HepG2 (cell line): Measurements from ENCODE around the gene TNFRSF13B. TPM values are rescaled to one million over a fixed set of nuclear protein-coding genes. Genes with fewer than 3 reads are reported as not detected.

Experiments
- AHR ChIP-seq: IDR thresholded peaks from 2 replicates; pipeline ENCODE4 v1.6.1; 2018; ENCODE audit warnings: missing genetic modification reagents, missing compliant biosample characterization
- CHCHD3 ChIP-seq: sonication (generic); formaldehyde crosslinking; IDR thresholded peaks from 2 replicates; pipeline ENCODE4 v1.8.0; 2022; ENCODE audit warnings: mild to moderate bottlenecking, missing genetic modification reagents, moderate library complexity
- ETV6 ChIP-seq: sonication (generic); formaldehyde crosslinking; conservative IDR thresholded peaks from 2 replicates; pipeline ENCODE4 v1.4.0; 2020; ENCODE audit warnings: missing genetic modification reagents
- FOXC1 ChIP-seq: sonication (generic); formaldehyde crosslinking; IDR thresholded peaks from 2 replicates; pipeline ENCODE4 v1.8.0; 2022; ENCODE audit warnings: mild to moderate bottlenecking, missing genetic modification reagents, borderline replicate concordance
- GTF2F1 ChIP-seq: fragments of 150-350 bp; IDR thresholded peaks from 2 replicates; pipeline ENCODE4 v1.6.1; 2014; ENCODE audit warnings: low read length
- GTF3A ChIP-seq: sonication (generic); formaldehyde crosslinking; conservative IDR thresholded peaks from 2 replicates; pipeline ENCODE4 v1.4.0; 2020; ENCODE audit warnings: mild to moderate bottlenecking, missing genetic modification reagents
- HMG20A ChIP-seq: IDR thresholded peaks from 2 replicates; pipeline ENCODE4 v1.6.1; 2016; ENCODE audit warnings: borderline replicate concordance
- HNF1A ChIP-seq, 2 experiments: sonication (generic) in 1 of 2; formaldehyde crosslinking in 1 of 2; IDR thresholded peaks; 2 replicates each; pipeline versions ENCODE4 v1.4.0 to v1.6.1; 2016 to 2020; ENCODE audit warnings: borderline replicate concordance in 1 of 2, low read depth in 1 of 2, mild to moderate bottlenecking in 1 of 2, missing genetic modification reagents in 1 of 2
- MATR3 ChIP-seq: sonication (generic); formaldehyde crosslinking; IDR thresholded peaks from 2 replicates; pipeline ENCODE4 v1.4.0; 2020; ENCODE audit warnings: missing genetic modification reagents
- MTA1 ChIP-seq: sonication (generic); formaldehyde crosslinking; IDR thresholded peaks from 2 replicates; pipeline ENCODE4 v1.4.0; 2020; ENCODE audit warnings: missing genetic modification reagents, mild to moderate bottlenecking, borderline replicate concordance
- NFKB2 ChIP-seq: sonication (generic); formaldehyde crosslinking; IDR thresholded peaks from 2 replicates; pipeline ENCODE4 v1.4.0; 2020; ENCODE audit warnings: missing genetic modification reagents, borderline replicate concordance
- NFYB ChIP-seq: sonication (generic); formaldehyde crosslinking; IDR thresholded peaks from 2 replicates; pipeline ENCODE4 v1.4.0; 2020; ENCODE audit warnings: missing genetic modification reagents
- PAXIP1 ChIP-seq: sonication (generic); formaldehyde crosslinking; conservative IDR thresholded peaks from 2 replicates; pipeline ENCODE4 v1.4.0; 2020; ENCODE audit warnings: mild to moderate bottlenecking, missing genetic modification reagents, moderate library complexity
- POLR2AphosphoS5 ChIP-seq: IDR thresholded peaks from 2 replicates; pipeline ENCODE4 v1.6.1; 2012; ENCODE audit warnings: low read depth, low read length
- RFX1 ChIP-seq: fragments of 450-650 bp; IDR thresholded peaks from 2 replicates; pipeline ENCODE4 v1.6.1; 2017
- SIN3A ChIP-seq: IDR thresholded peaks from 2 replicates; pipeline ENCODE4 v1.6.1; 2011; ENCODE audit warnings: low read depth, mild to moderate bottlenecking, control low read depth, low read length, borderline replicate concordance
- SMAD1 ChIP-seq: sonication (generic); formaldehyde crosslinking; IDR thresholded peaks from 2 replicates; pipeline ENCODE4 v1.4.0; 2020; ENCODE audit warnings: missing genetic modification reagents, low read depth, mild to moderate bottlenecking, borderline replicate concordance
- ZFP37 ChIP-seq: sonication (generic); formaldehyde crosslinking; IDR thresholded peaks from 2 replicates; pipeline ENCODE4 v1.4.0; 2020; ENCODE audit warnings: missing genetic modification reagents, borderline replicate concordance
- ZFP82 ChIP-seq: sonication (generic); formaldehyde crosslinking; IDR thresholded peaks from 2 replicates; pipeline ENCODE4 v1.5.1; 2020; ENCODE audit warnings: mild to moderate bottlenecking, missing genetic modification reagents, borderline replicate concordance
- ZFX ChIP-seq: sonication (generic); formaldehyde crosslinking; IDR thresholded peaks from 2 replicates; pipeline ENCODE4 v1.4.0; 2020; ENCODE audit warnings: mild to moderate bottlenecking, low read depth, missing genetic modification reagents, moderate library complexity
- ZFY ChIP-seq: sonication (generic); formaldehyde crosslinking; IDR thresholded peaks from 2 replicates; pipeline ENCODE4 v1.4.0; 2020; ENCODE audit warnings: missing genetic modification reagents
- ZNF282 ChIP-seq: fragments of 450-650 bp; IDR thresholded peaks from 2 replicates; pipeline ENCODE4 v1.6.1; 2018; ENCODE audit not compliant: partially characterized antibody
- ZNF557 ChIP-seq: sonication (generic); formaldehyde crosslinking; IDR thresholded peaks from 2 replicates; pipeline ENCODE4 v1.4.0; 2020; ENCODE audit warnings: missing genetic modification reagents
- ZNF567 ChIP-seq: sonication (generic); formaldehyde crosslinking; IDR thresholded peaks from 2 replicates; pipeline ENCODE4 v1.8.1; 2023; ENCODE audit warnings: mild to moderate bottlenecking, missing genetic modification reagents, borderline replicate concordance
- ZSCAN21 ChIP-seq: sonication (generic); formaldehyde crosslinking; IDR thresholded peaks from 2 replicates; pipeline ENCODE4 v1.8.0; 2022; ENCODE audit warnings: mild to moderate bottlenecking, missing genetic modification reagents, moderate library complexity, borderline replicate concordance
- polyA plus RNA-seq, 8 experiments: library from polyadenylated mRNA; depleted of rRNA in 3 of 8; stranded (reverse) in 7 of 8; unstranded in 1 of 8; fragments of >200 nt; fragmentation: Illumina TruSeq in 4 of 8; extraction: Trizol in 4 of 8; gene quantifications; 2 replicates each; pipeline versions ENCODE4 v1.2.1 to v1.2.3, GENCODE V29; 2011 to 2016; ENCODE audit warnings: low read depth in 4 of 8, missing spikeins in 1 of 8, mixed read lengths in 1 of 8; ENCODE audit not compliant: insufficient read depth in 1 of 8
- total RNA-seq, 5 experiments: library from RNA; depleted of rRNA; stranded (reverse); fragments of >200 nt; fragmentation: Illumina TruSeq; extraction: Trizol; gene quantifications; 2 replicates each; pipeline ENCODE4 v1.2.3, GENCODE V29; 2016; ENCODE audit warnings: low read depth in 1 of 5

Gene TNFRSF13B
- total and polyA plus RNA-seq, 2 of the 13 experiments (the other 11 are each of a cell fraction or from before 2014, with no cell fraction given) = not detected

- TF ChIP-seq GTF3A (CRISPR knock-in tag) (no peak), ZFP82 (no peak), ZNF557 (CRISPR knock-in tag) (no peak), PAXIP1 (CRISPR knock-in tag) (0 out of 2 replicates have a peak, but pooled peaks have one; percentile 37), HNF1A (IDR thresholded peaks at IDR 0.05; ENCODE audit: low read depth) (no peak), HNF1A (CRISPR knock-in tag; IDR thresholded peaks at IDR 0.05; ENCODE audit: borderline replicate concordance) (no peak), GTF2F1 (no peak), ZNF282 (no peak), AHR (CRISPR knock-in tag) (no peak), SMAD1 (CRISPR knock-in tag) (no peak), NFYB (no peak), ZNF567 (CRISPR knock-in tag) (no peak), NFKB2 (CRISPR knock-in tag) (no peak), POLR2AphosphoS5 (no peak), RFX1 (no peak), MATR3 (CRISPR knock-in tag) (no peak), MTA1 (CRISPR knock-in tag) (no peak), ZFX (CRISPR knock-in tag) (peak; percentile 18; the same call in 1 of the 2 replicates), HMG20A (CRISPR knock-in tag) (no peak), ZSCAN21 (CRISPR knock-in tag) (no peak), ZFY (CRISPR knock-in tag) (0 out of 2 replicates have a peak, but pooled peaks have one; percentile 3), ETV6 (no peak), FOXC1 (CRISPR knock-in tag) (no peak), CHCHD3 (no peak), SIN3A (no peak), ZFP37 (no peak)
These were observed 30.1 kb upstream of the TNFRSF13B start (continued) for GRCh38 chr17:17001874-17002520.
